ENCODE data around the gene ARHGAP22.

ARHGAP22 gene

GRCh38 chr10:48535416-48536155 lies 69.3 kb downstream of the ARHGAP22 start:
- DNase-seq (ENCODE audit: extremely low read depth in 1 of 2, low read depth in 1 of 2): no peak

DNA sequence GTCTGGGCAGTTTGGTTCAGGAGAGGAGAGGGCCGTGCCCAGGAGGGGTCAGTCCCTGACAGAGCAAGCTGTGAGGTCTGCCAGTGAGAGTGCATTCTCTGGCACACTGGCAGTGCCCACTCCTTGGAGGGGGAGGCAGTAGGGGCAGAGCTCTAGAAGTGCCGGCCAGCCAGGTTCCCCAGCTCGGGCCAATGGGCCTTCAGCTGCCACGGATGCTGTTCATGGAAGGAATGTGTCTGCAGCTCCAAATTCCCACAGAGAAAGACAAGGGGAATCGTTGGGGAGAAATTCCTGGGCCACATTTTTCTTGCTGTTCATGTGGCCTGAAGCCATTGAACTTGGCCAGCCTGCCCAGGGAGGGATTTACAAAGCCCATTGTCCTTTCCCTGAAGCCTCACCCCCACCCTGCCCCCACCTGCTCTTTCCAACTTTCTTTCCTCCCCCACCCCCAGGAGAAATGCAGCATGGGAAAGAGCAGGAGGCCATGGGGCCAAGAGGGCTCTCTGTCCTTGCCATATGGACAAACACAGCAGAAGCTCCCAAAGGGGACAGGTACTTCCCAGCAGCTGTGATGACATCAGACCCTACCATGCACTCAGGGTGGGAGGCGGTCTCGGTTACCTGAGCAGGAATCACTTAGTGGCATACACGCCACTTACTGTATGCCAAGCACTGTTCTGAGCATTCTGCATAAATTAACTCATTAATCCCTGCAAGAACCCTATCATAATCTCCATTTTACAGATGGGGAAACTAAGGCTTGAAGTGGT lies 70.7 kb downstream of the ARHGAP22 start:
- no peak for DNase-seq (ENCODE audit: extremely low read depth in 1 of 2, low read depth in 1 of 2)

DNA sequence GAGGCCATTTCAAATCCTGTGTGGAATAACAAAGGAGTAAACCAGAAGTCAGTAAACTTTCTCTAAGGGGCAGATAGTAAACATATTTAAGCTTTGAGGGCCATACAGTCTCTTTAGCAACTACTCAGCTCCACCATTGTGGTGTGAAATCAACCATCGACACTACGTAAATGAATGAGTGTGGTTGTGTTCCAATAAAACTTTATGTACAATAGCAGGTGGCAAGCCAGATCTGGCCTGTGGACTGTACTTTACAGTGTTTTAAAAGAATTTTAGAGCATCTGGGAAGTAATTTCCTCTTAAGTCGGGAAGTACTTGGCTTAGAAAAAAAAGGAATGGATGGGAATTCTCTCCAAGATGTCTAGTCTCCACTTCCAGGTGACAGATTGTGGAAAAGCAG lies 71.3 kb downstream of the ARHGAP22 start:
- DNase-seq (ENCODE audit: extremely low read depth in 1 of 2, low read depth in 1 of 2): no peak

GRCh38 chr10:48531486-48531885 lies 73.4 kb downstream of the ARHGAP22 start:
- DNase-seq (ENCODE audit: extremely low read depth in 1 of 2, low read depth in 1 of 2): no peak

DNA sequence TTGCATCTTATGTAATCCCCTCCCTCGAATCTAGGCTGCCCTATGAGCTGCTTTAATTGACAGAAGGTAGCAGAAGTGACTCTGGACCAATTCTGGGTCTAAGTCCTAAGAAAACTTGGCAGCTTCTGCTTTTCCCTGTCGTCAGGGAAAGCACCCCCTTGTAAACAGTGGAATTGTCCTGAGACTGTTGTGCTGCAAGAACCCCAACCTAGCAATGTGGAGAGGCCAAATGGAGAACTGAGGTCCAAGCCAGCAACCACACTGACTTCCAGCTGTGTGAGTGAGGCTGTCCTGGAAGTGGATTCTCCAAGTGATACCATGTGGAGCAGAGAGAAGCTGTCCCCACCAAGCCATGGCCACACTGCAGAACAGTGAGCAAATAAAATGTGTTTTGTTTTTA lies 75.5 kb downstream of the ARHGAP22 start:
- DNase-seq (ENCODE audit: extremely low read depth in 1 of 2, low read depth in 1 of 2): no peak

GRCh38 chr10:48527756-48528155 lies 77.1 kb downstream of the ARHGAP22 start:
- no peak for DNase-seq (ENCODE audit: extremely low read depth in 1 of 2, low read depth in 1 of 2)

DNA sequence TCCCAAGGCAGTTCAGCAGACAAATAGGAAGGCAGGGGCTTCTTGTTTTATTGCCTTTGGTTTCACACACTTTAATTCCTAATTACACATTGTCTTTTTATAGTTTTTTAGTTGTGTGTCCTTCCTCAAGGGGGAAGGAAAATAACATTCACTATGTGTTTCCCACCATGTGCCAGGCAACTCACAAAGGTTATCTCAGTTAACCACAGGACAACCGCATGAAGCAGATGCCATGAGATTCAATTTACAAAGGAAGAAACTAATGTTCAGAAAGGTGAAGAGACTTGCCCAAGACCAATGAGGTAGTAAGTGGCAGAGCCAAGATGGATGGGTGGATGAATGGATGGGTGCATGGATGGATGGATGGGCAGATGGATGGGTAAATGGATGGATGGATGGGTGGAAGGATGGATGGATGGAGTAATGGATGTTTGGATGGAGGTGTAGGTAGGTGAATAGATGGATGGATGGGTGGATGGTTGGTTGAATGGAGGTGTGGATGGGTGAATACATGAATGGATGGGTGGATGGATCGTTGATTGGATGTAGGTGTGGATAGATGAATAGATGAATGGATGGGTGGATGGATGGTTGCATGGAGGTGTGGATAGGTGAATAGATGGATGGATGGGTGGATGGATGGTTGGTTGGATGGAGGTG lies 77.9 kb downstream of the ARHGAP22 start:
- no peak for DNase-seq (ENCODE audit: extremely low read depth in 1 of 2, low read depth in 1 of 2)

DNA sequence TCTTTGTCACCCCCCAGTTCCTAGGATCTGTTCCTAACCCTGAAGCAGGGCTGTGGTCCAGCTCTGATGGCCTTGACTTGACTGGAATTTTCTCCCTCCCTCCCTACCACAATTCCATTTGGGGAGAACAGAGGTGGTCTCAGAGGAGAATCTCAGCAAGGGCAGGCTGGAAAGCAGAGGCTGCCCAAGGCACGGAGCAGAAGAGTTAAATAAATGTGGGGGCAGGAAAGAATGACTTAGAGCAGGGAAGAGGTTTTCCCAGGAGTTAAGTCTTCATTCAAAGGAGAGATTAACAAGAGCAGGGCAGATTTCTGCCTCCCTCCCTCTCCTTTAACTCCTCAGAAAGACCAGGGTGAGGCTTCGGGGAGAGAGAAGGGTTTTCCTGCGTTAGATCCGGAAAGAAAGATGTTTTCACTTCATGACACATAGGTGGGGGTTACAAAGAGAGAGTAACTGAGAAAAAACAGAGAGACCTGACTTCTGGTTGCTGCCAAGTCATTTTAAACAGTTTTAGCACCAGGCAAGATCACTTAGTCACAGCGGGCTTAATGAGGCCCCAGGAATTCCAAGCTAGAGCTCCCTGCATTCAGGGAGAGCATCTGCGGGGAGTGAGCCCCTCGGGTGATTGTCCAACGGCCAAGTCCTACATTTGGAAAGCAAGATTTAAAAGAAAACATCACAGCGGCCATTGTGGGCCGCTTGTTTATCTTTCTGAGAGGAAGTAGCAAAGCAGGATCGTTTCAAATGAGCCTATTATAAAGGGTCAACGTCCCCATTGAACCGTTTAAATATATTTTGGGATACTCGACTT lies 78.7 kb downstream of the ARHGAP22 start:
- no peak for DNase-seq (ENCODE audit: extremely low read depth in 1 of 2, low read depth in 1 of 2)

DNA sequence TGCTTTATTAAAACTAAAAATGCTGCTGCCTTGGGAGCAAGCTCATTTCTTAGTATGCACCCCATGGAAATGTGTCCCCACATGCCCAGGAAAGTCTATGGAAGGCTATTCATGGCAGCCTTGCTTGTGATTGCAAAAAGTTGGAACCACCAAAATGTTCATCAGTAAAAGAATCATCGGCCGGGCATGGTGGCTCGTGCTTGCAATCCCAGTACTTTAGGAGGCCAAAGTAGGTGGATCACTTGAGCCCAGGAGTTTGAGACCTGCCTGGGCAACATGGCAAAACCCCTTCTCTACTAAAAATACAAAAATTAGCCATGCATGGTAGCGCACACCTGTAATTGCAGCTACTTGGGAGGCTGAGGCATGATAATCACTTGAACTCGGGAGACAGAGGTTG lies 79.8 kb downstream of the ARHGAP22 start:
- DNase-seq (ENCODE audit: extremely low read depth in 1 of 2, low read depth in 1 of 2): no peak

DNA sequence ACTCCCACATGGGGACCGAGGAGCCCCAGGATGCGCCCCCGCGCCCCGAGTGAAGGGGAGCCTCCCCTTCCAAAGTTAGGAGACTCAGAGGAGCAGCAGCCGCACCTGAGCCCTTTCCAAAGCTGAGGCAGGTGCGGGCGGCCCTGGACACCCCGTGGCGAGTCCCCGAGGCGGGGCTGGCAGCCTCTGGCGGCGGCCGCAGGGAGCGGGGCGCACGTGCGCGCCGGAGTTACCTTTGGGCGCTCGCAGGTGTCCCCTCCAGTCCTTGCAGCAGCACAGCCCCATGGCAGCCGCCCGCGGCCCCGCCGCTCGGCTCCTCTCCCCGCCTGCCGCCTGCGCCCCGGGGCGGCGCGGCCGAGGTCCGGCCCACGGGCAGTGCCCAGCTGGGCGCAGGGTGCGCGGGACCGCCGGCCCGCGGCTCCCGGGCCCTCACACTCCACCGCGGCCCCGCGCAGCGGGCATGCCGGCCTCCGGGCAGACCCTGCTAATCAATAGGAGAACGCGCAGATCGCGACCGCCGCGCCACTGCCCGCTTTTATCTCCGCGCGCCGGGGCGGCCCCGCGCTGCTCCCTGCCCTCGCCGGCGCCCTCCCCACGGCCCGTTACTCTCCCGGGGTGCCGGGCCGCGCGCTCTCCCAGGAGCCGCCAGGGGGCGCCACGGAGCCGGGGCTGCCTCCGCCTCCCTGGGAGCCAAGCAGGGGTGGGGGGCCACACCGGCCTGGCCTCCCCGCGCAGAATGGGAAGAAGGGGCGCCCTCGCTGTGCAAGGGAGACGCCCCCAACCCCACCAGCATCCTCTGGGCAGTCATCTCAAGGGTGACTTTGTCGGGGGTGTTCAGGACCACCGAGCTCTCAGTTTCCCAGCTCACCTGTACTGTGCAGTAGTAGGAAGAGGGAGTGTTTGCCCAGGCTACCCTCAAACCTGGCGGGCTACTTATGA lies 80.8 kb downstream of the ARHGAP22 start:
- DNase-seq (ENCODE audit: extremely low read depth in 1 of 2, low read depth in 1 of 2): no peak

DNA sequence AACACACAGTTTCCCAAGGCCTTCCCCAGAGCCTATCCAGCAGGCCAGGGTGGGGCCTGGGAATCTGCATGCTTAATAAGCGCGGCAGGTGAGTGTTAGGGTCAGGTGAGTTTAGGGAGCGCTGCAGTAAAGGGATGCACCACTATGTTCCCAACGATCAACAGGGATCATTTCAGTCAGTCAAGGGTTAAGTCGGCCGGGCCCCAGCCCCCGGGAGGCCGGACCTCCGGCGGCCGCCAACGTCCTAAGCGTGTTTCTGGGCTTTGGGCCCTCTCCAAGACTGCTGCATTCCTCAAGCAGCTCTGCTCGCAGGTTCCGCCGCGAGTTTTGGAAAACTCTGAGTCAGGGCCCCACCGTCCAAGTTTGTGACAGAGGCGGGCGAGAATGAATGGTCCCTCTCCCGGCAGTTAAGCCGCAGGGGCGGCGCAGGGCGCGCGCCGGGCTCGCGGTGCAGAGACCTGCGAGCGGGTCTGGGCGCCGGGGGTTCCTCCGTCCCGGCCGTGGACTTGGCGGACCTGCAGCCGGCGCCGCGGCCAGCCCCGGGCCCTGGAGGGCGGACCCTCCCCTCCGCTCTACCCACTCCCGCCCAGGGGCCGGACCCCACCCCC lies 81.6 kb downstream of the ARHGAP22 start:
- no peak for DNase-seq (ENCODE audit: extremely low read depth in 1 of 2, low read depth in 1 of 2)

- no peak for DNase-seq (ENCODE audit: extremely low read depth in 1 of 2, low read depth in 1 of 2)
Measured at GRCh38 chr10:48522011-48522765, 82.7 kb downstream of the ARHGAP22 start.

GRCh38 chr10:48520594-48520993 lies 84.3 kb downstream of the ARHGAP22 start:
- no peak for DNase-seq (ENCODE audit: extremely low read depth in 1 of 2, low read depth in 1 of 2)

GRCh38 chr10:48520184-48520506 lies 84.7 kb downstream of the ARHGAP22 start:
- DNase-seq (ENCODE audit: extremely low read depth in 1 of 2, low read depth in 1 of 2): no peak

DNA sequence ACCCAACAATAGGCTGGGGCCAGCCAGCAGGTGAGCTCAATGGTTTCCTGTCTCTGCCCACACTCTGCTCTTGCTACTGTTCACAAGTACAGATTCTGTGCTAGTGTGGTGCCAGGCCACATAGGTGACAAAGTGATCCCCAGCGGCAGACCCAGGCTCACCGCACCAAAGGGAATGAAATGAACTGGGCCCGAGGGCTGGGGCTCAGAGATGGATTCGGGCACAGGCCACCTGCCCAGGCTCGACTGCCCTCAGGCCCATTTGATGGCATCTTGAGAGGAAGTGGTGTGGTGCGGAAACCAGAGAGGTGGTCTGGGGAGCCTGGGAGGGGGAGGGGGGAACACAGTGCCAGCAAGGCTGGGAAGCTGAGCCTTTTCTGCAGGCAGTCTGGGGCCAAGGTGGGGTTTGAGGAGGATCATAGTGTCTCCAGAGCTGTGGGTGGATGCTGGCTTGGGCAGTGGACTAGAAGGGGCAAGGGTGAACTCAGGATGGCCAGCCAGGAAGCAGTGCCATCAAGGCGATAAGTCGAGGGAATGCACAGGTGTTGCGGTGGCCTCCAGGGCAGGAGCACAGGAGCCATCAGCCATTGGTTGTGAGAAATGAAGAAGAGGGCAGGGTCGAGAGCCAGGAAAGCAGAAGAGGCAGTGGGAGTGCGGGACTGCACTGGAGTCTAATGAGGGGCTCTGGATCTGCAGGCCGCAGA lies 85.2 kb downstream of the ARHGAP22 start:
- no peak for DNase-seq (ENCODE audit: extremely low read depth in 1 of 2, low read depth in 1 of 2)

DNA sequence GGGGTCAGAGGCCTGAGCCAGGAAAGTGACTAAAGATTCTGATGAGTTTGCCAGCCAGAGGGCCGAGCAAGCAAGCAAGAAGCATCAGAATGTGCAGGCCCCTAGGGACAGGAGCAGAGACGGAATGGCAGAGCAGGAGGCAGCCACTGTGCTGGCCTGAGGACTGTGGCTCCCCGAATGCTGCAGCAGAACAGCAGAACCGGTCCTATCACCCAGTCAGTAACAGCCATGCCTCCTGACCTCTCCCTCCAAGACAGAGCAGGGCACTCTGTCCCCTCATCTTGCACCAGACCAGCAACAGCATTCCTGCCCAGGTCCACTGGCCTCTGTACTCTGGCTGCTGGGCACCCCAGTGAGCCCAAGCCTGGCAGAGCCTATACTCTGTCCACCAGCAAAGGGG lies 85.9 kb downstream of the ARHGAP22 start:
- no peak for DNase-seq (ENCODE audit: extremely low read depth in 1 of 2, low read depth in 1 of 2)

- no peak for DNase-seq (ENCODE audit: extremely low read depth in 1 of 2, low read depth in 1 of 2)
Measured at GRCh38 chr10:48517911-48518811, 86.7 kb downstream of the ARHGAP22 start.
